Esophagus squamous epithelium (tissue), 4 donors: ENCODE results near the gene S1PR3.

ENCODE experiments used
- CTCF ChIP-seq, 6 experiments: fragments of 450-650 bp in 4 of 6; fragments of 200-600 bp in 2 of 6; sonication (generic) in 2 of 6; IDR thresholded peaks; one replicate each; pipeline ENCODE4 v1.5.1; 2016 to 2019; ENCODE audit warnings: antibody characterized with exemption in 6 of 6, mild to moderate bottlenecking in 4 of 6, moderate library complexity in 4 of 6
- POLR2A ChIP-seq, 4 donors: fragments of 450-650 bp; IDR thresholded peaks; one replicate each; pipeline ENCODE4 v1.6.1; 2017; ENCODE audit warnings: antibody characterized with exemption in 4 of 4, mild to moderate bottlenecking in 4 of 4, moderate library complexity in 3 of 4

- TF ChIP-seq CTCF (IDR thresholded peaks at IDR 0.05) (no peak), POLR2A (IDR thresholded peaks at IDR 0.05) (no peak)
Observed at GRCh38 chr9:88983865-88984542, 7.3 kb upstream of the S1PR3 start.
